ENCODE data around the gene LRMDA.

DNA sequence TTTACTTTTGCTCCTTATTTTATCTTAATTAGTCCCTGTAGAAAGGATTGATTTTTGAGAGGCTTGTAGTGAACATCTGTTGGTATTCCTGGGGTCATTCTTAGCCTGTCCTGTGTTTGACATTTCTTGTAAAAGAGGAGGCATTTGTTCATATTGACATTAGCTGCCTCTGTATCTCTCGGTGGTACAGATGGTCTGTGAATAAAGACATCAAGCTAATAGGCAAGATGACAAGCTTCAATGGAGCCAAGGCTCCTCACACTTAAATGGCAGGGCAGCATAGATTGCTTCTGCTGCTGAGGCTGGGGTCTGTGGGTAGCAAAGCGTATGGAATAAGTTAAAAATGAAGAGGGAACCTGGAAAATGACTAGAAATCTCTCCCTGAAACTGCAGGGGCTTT lies 687.6 kb downstream of the LRMDA start:
- TF ChIP-seq, protein P1, sequence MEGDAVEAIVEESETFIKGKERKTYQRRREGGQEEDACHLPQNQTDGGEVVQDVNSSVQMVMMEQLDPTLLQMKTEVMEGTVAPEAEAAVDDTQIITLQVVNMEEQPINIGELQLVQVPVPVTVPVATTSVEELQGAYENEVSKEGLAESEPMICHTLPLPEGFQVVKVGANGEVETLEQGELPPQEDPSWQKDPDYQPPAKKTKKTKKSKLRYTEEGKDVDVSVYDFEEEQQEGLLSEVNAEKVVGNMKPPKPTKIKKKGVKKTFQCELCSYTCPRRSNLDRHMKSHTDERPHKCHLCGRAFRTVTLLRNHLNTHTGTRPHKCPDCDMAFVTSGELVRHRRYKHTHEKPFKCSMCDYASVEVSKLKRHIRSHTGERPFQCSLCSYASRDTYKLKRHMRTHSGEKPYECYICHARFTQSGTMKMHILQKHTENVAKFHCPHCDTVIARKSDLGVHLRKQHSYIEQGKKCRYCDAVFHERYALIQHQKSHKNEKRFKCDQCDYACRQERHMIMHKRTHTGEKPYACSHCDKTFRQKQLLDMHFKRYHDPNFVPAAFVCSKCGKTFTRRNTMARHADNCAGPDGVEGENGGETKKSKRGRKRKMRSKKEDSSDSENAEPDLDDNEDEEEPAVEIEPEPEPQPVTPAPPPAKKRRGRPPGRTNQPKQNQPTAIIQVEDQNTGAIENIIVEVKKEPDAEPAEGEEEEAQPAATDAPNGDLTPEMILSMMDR (IDR thresholded peaks at IDR 0.05): no peak
- TF ChIP-seq EZH2 (IDR thresholded peaks at IDR 0.05): no peak

Data from neural progenitor cell (in vitro differentiated cells).